MV-4-11 (cell line): ENCODE measurements around the gene AMFR.
"Not testable (repeated sequence)": the region's sequence is repeated elsewhere in the genome, so short reads cannot be mapped to it uniquely, and the experiment has no call there.

ENCODE experiments used
- DNase-seq: peaks from one replicate; lab custom pipeline; 2025; lab: John Stamatoyannopoulos, UW

Gene AMFR

DNA sequence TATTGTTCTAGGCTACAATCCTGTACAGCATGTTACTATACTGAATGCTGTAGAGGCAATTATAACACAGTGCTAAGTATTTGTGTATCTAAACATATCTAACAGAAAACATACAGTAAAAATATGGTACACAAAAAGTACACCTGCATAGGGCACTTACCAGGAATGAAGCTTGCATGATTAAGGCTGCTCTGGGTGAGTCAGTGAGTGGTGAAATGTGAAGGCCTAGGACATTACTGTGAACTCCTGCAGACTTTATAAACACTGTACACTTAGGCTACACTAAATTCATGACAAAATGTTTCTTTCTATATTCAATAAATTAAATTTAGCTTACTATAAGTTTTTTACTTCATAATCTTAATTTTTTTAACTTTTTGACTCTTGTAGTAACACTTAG, 37.1 kb downstream of the AMFR start:
- no peak for DNase-seq

DNA sequence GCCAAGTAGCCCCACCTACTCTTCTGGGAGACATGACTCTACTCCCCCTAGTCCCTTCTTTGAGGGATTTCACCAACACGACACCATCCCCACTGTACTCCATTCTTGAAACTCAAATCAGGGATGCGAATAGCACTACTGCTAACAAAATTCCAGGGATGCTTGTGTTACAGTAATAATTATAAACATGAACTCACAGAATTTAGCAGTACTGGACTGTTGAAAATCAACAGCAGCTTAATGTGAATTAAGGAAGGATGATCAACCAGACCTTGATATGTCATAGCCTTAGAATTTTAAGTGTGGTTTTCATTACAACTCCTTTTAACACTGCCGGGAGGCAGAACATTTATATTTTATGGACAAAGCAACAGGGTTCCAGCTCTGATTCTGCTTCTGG, 37.9 kb downstream of the AMFR start:
- no peak for DNase-seq

DNA sequence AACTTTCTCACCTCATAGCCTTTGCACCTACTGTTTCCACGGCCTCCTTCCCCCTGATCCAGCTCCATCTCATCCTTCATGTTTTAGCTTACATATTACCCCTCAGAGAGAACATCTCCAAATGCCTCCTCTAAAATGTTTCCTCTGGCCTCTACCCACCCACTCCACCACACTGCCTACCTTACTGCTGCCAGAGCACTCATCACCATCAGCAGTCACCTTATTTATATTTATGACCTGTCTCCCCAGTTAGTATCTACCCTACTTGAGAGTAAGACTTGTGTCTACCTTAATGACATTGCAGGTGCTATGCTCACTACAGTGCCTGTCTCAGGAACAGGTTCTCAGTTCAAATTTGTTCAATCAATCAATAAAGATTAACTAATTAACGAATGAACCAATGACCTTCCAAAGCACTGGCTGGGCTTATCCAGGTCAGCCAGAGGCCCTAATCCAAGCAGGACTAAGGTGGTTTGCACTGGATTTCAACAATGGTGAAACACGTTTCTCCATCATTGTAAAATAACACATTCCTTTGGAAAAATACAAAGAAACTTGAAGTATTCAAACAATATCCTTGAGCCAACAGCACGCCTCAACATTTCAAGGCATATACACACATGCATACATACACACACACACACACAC, 41.1 kb downstream of the AMFR start:
- DNase-seq = no peak

DNA sequence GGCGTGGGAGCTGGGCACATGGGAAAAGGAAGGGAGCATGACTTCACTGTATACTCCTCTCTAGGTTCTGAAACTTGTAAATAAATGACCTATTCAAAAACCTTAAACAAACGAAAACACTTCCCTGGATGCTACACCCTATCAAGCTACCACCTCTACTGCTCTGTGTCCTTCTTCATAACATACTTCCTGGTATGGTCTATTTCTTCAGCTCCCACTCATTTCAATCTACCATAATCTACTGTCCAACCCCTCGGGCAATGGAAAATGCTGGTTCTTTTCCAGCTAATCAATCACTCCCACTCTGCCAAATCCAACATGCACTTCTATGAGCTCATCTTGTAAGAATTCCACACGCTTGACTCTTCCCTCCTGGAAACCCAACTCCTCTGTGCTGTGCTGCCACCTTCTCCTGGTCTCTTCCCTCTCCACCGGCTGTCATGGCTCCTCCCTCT, 42.4 kb downstream of the AMFR start:
- no peak for DNase-seq

DNA sequence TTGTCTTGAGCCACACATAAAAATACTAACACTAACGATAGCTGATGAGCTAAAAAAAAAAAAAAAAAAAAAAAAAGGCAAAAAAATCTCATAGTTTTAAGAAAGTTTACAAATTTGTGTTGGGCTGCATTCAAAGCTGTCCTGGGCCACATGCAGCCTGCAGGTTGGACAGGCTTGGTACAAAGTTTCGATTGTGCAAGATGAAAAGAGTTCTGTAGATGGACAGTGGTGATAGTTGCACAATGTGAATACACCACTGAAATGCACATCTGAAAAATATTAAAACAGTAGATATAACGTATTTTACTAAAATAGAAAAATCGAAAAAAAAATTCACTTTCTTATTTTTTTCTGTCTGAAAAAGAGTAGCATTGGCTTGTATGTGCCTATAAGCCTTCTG, 42.9 kb downstream of the AMFR start:
- DNase-seq = peak; percentile 10

DNA sequence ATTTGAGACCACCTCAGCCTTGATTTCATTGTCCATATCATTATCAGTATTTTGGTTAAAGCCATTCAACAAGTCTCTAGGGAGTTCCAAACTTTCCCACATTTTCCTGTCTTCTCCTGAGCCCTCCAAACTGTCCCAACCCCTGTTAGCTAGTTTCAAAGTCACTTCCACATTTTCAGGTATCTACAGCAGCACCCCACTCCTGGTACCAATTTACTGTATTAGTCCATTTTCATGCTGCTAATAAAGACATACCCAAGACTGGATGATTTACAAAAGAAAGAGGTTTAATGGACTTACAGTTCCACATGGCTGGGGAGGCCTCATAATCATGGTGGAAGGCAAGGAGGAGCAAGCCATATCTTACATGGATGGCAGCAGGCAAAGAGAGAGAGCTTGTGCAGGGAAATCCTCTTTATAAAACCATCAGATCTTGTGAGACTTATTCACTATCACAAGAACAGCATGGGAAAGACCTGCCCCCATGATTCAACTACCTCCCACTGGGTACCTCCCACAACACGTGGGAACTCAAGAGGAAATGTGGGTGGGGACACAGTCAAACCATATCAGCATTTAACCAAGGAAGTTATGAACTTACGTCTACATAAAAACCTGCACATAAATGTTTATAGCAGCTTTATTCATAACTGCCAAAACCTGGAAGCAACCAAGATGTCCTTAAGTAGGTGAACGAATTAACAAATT, 44.4 kb downstream of the AMFR start:
- DNase-seq = not testable (repeated sequence)

DNA sequence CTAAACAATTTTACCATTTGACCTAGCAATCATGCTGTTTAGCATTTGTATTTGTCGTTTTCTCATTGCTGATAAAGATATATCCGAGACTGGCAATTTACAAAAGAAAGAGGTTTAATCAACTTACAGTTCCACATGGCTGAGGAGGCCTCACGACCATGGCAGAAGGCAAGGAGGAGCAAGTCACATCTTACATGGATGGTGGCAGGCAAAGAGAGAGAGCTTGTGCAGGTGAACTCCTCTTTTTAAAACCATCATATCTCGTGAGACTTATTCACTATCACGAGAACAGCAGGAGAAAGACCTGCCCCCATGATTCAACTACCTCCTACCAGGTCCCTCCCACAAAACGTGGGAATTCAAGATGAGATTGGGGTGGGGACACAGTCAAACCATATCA, 46.3 kb downstream of the AMFR start:
- DNase-seq = not testable (repeated sequence)

DNA sequence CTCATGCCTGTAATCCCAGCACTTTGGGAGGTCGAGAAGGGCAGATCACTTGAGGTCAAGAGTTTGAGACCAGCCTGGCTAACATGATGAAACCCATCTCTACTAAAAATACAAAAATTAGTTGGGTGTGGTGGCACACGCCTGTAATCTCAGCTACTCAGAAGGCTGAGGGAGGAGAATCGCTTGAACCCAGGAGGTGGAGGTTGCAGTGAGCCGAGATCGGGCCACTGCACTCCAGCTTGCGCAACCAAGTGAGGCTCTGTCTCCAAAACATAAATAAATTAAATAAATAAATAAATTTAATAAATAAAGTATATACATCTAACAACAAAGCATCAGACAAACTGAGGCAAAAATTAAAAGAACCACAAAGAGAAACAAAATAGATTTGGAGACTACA, 49.6 kb downstream of the AMFR start:
- not testable (repeated sequence) for DNase-seq

DNA sequence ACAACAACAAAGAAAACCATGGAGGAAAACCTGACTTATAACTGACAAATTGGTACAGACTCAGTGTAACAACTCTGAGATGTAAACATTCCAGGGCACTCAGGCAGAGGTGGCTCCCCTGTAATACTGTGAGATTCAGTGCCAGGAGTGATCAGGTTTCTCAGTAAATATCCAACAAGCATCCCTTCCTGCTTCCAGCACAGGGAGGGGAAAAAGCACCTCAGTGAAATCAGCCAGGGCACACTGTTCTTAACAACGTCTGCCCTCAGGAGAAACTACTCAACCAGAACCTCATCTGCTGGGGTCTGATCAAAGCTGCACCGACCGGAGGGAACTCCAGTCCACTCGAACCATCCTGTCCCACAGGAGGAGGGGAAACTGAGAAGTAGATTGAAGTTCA, 52.3 kb downstream of the AMFR start:
- DNase-seq = no peak

DNA sequence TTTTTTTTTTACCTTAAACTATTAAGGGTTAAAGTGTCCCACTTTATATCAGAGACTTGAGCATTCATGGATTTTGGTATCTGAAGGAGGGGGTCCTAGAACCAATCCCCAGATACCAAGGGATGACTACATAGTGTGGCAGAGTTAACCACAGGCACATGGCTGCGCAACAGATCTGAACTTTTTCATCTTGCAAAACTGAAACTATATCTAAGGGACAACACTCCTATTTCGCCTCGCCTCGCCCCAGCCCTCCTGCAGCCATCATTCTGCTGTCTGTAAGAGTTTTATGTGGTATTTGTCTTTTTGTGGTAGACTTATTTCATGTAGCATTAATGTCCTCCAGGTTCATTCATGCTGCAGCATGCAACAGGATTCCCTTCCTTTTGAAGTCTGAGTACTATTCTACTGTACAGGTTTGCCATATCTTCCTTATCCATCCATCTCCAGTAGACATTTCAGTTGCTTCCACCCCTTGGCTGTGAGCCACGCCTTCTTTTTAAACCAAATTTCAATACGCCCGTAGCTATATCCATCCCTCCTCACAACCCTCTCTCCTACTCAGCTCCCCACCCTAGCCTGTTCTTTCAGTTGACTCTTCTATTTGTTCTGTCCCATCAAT, 53.2 kb downstream of the AMFR start:
- peak; percentile 9 for DNase-seq

DNA sequence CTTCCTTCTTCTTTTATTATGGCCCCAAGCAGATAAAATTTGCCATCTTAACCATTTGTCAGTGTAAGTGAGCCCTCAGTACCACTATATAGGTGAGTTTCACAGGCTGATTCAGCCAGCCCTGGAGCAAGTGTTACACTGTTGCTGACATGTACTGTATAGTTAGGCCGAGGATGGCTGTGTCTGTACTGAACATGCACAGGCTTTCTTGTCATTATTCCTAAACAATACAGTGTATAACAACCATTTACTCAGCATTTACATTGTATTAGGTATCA, 53.7 kb downstream of the AMFR start:
- no peak for DNase-seq

DNA sequence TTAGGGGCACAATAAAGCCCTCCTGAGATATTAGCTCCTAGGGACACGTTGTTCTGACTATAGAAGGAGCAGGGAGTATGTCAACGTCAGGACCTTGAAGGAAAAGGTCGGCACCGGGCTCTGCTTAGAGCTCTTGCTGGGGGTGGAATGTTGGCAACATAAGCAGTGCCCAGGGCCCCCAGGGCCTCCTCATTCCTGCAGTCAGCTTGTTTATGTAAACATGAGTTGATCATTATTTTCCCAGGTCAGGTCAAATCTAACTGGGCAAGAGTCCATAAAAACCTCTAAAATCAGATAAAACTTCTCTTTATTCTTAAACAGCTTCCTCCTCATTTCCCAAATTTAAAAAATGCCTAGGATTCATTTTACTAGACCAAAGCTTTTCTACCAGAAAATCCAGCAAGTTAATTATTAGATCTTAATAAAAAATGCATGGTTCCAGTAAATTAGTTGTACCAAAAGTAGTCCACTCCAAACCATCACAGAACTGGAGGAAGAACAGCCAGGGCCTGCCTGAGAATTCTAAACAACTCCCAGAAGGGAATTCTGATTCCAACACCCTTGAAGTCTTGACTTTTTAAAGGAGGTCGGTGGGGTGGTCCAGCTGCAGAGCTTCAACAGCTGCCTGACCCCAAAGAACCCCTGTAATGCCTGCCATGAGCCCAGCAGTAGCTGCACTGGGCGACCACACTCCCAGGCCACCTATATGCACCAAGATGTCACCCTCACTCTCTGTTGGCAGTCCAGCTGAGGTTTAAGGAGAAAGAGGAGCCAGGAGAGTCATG, 54.3 kb downstream of the AMFR start:
- DNase-seq = no peak

DNA sequence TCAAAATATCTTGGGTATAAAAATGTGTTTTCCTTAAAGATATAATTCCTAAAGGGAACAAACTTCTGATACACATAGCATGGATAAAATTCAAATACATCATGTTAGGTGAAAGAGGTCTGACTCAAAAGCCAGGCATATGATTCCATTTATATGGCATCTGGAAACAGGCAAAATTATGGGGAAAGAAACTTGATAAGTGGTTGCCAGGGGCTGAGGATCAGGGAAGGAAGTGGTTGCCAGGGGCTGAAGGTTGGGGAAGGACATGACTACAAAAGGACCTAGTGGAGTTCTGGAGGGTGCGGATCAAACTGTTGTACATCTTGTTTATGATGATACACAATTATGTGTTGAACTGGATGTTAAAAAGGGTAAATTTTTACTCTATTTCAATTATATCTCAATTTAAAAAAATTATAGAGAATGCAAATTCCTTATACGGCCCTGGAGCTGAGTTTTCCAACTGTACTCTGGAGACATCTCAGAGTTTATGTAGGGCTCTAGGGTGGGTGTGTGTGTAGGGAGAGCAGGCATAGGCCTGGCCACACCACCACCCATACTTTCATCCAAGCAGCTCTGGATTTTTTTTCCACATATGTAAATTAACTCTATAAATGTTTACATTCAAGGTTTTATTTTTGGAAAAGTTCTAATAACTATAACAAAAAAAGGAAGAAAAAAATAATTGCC, 55.0 kb downstream of the AMFR start:
- DNase-seq = no peak

DNA sequence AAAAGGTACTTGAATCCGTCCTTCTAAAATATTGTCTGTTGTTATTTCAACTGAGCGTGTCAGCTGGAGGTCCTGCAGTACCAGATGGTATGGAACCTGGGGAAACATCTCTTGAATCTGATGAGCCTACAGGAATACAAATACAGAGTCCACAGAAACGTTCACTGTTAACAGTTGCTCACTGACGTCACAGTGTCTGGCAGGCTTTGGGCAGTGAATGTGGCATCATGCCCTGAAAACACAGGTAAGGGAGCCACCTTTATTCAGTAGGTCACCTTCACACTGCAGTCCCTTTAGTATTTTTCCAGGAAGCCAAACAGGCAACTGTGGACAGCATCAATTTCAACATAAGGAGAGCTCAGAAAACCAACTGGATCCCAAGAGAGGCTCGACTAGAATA, 56.1 kb downstream of the AMFR start:
- DNase-seq = no peak

DNA sequence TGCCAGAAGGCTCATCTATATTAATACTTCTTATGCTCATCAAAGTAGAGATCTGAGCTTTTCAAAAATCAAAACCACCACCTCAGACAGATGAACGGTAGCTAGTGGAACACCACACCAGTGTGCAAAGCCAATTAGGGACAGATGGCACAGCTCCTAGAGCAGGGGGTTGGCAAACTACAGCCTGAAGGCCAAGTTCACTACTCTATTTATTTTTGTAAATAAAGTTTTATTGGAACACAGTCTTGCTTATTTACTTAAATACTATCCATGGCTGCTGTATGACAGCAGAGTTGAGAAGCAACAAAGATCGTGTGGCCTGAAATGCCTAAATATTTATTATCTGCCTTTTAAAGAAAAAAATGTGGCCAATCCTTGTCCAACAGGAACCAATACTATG, 56.8 kb downstream of the AMFR start:
- DNase-seq = no peak

DNA sequence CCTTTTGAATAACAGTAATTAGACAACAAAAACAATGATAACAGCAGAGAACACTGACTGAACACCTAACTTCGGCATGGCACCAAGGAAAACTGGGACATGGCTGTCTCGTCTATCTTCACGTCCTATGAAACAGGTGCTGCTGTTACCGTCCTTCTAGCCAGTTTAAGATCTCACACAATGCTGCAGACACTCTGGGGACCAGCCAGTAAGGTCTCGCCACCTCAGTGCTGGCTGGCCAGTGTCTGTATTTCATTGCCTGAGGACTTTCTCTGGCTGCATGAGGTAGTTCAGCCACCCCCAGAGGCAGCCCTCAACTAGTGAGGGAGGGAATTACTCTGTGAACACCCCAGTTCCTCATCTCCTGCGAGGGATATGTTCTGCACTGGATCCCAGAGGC, 57.6 kb downstream of the AMFR start:
- DNase-seq = no peak

DNA sequence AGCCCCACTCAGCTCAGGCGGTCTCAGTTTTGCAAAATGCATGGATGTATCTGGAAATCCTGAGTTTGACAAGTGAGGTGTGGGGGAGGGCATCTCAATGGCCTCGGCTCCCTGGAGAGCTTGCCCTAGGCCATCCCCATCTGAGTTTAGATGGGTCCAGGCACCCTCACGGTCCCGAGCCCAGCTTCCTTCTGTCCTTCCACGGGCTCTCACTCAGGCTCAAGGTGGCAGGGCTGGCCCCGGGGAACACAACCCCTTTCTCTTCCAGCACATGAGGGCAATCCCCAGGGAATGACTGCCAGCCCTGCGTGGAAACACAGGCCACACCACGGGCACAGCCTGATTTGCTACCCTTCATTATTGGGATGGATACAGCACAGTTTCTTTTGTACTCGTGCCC, 58.4 kb downstream of the AMFR start:
- DNase-seq = no peak

DNA sequence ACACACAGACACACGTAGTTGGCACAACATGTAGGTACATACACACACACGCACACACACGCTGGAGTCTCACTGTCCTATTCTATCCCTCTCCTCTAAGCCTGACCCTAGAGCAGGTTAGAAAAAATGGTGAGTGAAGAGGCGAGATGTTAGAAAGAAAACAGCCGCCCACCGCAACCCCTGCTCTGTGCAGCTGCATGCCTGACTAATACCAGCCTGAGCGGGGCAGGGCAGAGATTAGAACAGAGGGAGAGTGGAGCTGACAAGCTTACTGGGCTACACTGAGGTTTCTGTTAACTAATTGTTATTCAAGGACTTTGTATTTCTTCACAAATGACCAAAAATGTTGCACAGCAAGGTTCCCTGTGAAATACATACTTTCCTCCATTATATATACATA, 59.8 kb downstream of the AMFR start:
- no peak for DNase-seq

DNA sequence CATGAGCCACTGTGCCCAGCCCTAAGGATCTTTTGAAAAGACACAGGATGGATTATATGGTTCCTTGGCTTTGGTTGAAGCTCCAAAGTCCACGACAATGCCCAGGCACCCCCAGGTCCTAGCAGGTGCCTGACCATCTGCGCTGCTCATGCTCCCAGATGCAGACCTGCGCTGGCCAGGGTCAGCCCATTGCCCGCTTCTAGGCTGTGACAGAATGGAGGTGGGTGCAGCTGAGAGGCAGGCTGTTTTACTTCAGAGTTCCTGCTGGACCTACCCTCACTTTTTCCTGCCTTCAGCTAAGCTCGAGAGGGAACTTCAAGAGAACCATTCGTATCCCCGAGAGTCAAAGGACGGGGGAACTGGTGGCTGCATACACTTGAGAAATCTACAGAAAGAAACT, 60.5 kb downstream of the AMFR start:
- DNase-seq = no peak

DNA sequence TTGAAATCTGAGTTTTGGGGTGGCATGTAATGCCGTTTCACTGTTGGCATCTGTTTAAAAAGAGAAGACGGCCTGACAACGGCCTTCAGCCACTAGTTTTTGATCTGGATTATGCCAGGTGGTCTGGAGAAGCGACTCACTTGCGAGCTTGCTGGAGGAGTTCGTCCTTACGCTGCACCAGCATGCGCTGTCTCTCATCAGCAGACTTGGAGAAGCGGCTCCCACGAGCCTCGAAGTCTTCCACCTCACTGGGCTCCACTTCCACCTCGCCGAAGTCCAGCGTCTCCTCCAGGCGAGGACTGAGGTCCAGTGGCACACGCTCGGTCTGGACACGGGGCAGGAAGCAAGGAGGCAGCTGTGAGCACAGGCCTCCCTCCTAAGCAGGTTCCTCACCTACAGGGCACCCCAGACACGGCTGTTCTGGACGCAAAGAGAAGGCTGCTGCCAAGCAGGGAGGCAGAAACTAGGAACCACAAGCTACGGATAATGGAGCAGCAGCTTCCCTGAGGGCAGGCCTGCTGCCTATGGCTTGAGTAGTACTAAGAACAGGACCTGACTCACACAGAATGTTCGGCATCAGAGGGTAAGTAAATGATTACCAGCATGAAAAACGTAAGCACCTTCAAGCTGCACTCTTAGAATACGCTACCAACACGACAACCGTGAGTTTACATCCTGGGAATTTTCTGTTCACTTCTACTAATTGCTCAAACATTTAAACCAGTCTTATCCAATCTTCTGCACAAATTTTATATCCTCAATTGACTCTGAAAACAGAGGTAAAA, 61.4 kb downstream of the AMFR start:
- DNase-seq = no peak

DNA sequence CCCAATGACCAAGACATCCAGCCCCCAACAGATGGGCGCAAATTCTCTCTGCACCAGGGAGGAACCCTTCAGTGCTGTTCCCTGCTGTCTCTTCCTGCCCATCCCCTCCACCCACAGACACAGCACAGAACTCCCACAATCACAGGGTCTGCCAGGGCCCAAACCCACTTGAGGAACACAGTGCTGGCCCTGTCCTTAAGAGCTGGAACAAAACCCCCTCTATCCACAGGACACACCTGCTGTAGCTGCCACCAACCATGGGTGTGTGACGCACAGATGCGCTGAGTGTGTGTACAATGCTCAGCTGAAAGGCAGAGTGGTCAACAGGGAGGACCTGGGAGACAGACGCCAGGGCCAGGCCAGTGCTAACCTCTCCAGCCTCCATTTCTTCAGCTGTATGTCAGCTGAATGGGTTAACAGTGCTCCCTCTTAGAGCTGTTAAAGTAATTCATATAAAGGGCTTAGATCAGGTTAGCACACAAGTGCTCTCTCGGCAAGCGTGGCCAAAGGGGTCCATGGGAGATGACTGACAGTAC, 62.1 kb downstream of the AMFR start:
- no peak for DNase-seq
